ENCODE results near the gene LDLRAD4.
A peak's percentile ranks its signal among the peaks of the same experiment; 100 is the strongest.

Gene LDLRAD4

GRCh38 chr18:13518382-13518781, 299.8 kb downstream of the LDLRAD4 start:
- no peak for DNase-seq (ENCODE audit: low spot score)

- no peak for DNase-seq (ENCODE audit: low spot score)
These were observed 301.7 kb downstream of the LDLRAD4 start for GRCh38 chr18:13520306-13520705.

GRCh38 chr18:13520741-13521140, 302.2 kb downstream of the LDLRAD4 start:
- DNase-seq (ENCODE audit: low spot score): no peak

- DNase-seq (ENCODE audit: low spot score): no peak
These were observed 302.9 kb downstream of the LDLRAD4 start for GRCh38 chr18:13521418-13521817.

GRCh38 chr18:13522256-13522655, 303.7 kb downstream of the LDLRAD4 start:
- DNase-seq (ENCODE audit: low spot score): no peak

- no peak for DNase-seq (ENCODE audit: low spot score)
These were observed 304.5 kb downstream of the LDLRAD4 start for GRCh38 chr18:13522861-13523660.

GRCh38 chr18:13524054-13524453, 305.5 kb downstream of the LDLRAD4 start:
- no peak for DNase-seq (ENCODE audit: low spot score)

- DNase-seq (ENCODE audit: low spot score): no peak
These were observed 306.3 kb downstream of the LDLRAD4 start for GRCh38 chr18:13524811-13525210.

GRCh38 chr18:13525381-13526029, 306.9 kb downstream of the LDLRAD4 start:
- DNase-seq (ENCODE audit: low spot score): no peak

GRCh38 chr18:13526519-13526918, 308.0 kb downstream of the LDLRAD4 start:
- DNase-seq (ENCODE audit: low spot score): no peak

GRCh38 chr18:13527256-13527655, 308.7 kb downstream of the LDLRAD4 start:
- DNase-seq (ENCODE audit: low spot score): no peak

GRCh38 chr18:13527730-13528129, 309.2 kb downstream of the LDLRAD4 start:
- DNase-seq (ENCODE audit: low spot score): no peak

- DNase-seq (ENCODE audit: low spot score): no peak
These were observed 310.3 kb downstream of the LDLRAD4 start for GRCh38 chr18:13528739-13529392.

- no peak for DNase-seq (ENCODE audit: low spot score)
These were observed 311.7 kb downstream of the LDLRAD4 start for GRCh38 chr18:13530033-13530878.

GRCh38 chr18:13530879-13531387, 312.4 kb downstream of the LDLRAD4 start:
- DNase-seq (ENCODE audit: low spot score): peak; percentile 23

GRCh38 chr18:13531681-13532325, 313.2 kb downstream of the LDLRAD4 start:
- no peak for DNase-seq (ENCODE audit: low spot score)

GRCh38 chr18:13532406-13533075, 314.0 kb downstream of the LDLRAD4 start:
- DNase-seq (ENCODE audit: low spot score): no peak

GRCh38 chr18:13534631-13535030, 316.1 kb downstream of the LDLRAD4 start:
- DNase-seq (ENCODE audit: low spot score): no peak

GRCh38 chr18:13536578-13536977, 318.0 kb downstream of the LDLRAD4 start:
- no peak for DNase-seq (ENCODE audit: low spot score)

GRCh38 chr18:13537022-13537780, 318.6 kb downstream of the LDLRAD4 start:
- no peak for DNase-seq (ENCODE audit: low spot score)

Measured in RKO (cell line).